ENCODE measurements around the gene BAIAP2.
"Not testable (repeated sequence)": the region's sequence is repeated elsewhere in the genome, so short reads cannot be mapped to it uniquely, and the experiment has no call there.

BAIAP2 gene

DNA sequence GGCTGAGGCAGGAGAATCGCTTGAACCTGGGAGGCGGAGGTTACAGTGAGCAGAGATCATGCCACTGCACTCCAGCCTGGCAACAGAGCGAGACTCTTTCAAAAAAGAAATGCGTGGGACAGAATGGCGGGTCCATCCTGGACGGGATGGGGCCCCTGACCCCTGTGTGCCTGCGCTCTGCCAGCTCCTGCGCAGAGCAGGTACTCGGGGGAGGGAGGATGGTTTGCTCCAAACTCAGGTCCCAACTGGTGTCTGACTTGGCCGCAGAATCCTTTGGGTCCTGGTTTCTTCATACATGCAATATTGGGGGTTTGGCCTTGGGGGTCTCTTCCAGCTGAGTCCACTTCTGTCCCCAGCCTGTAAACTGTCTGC lies 33.0 kb upstream of the BAIAP2 start:
- no peak for DNase-seq

DNA sequence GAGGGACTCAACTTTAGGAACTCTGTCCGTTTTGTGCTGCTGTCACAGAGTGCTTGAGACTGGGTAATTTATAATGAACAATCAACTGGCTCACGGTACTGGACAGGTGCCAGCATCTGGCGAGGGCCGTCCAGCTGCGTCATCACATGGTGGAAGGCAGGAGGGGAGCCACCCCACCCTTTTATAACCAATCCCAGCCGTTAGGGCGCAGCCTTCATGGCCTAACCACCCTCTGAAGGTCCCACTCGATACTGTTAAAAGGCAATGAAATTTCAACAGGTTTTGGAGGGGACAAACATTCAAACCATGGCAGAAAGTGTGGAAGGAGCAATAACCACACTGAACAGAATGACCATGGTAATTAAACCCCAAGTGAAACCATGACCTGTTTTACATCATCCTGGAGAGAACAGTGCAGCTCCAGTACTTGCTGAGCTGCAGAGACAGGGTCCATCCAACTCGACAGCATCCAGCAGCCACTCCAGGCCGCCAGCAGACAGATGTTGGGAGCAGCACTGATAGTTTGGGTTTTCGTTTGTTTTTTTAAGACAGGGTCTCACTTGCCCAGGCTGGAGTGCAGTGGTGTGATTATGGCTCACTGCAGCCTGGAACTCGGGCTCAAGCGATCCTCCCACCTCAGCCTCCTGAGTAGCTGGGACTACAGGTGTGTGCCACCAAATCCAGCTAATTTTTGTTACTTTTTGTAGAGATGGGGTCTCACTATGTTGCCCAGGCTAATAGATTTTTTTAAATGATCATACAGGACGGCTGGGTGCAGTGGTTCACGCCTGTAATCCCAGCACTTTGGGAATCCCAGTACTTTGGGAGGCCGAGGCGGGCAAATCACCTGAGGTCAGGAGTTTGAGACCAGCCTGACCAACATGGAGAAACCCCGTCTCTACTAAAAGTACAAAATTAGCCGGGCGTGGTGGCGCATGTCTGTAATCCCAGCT lies 32.3 kb upstream of the BAIAP2 start:
- peak in 4 of 14 donors; percentile 13 to 41 (median 28) for DNase-seq

DNA sequence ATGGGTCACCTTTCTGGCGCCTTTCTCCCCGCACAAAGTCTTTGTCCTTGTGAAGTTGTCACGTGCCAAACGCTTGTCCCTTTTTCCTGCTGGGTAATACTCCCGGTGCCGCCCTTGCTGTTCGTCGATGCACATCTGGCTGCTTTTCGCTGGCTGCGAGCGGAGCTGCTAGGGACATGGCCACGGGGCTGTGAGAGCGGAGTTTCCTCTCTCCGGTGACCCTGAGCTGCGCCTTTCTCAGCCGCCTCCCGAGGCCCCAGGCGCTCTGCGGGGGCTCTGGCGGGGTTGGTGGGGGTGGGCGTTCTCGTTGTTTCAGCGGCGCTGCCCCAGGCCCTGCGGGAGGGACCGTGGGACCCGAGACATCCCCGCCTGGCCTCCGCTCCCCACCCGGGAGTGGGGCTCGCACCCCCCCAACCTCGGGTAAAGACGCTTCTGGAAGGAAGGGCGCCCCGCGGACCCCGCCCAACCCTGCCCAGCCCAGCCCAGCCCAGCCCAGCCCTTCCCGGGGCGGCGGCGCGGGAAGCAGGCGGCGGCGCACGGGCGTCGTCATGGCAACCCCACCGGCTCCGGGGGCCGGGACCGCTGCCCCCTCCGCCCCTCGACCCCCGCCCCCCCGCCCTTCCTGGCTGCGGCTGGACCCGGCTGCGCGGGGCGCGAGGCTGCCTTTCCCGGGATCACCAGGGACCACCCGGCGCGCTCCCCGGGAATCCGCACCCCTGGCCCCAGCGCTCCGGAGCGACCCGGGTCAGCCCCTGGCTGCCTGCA lies 31.1 kb upstream of the BAIAP2 start:
- no peak for DNase-seq

DNA sequence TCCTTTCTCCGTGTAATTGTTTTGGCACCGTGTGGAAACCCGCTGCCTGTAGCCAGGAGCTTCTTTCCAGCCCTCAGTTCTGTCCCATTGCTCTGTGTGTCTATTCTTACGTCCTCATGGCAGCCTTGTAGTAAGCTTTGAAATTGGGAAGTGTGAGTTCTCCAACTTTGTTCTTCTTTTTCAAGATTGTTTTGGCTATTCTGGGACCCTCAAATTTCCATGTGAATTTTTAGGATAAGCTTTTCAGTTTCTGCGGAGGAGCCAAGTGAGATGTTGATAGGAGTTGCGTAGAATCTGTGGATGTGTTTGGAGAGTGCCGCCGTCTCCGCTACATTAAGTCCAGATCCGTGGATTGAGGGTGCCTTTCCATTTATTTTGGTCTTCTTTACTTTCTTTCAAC lies 28.1 kb upstream of the BAIAP2 start:
- DNase-seq, result no peak

DNA sequence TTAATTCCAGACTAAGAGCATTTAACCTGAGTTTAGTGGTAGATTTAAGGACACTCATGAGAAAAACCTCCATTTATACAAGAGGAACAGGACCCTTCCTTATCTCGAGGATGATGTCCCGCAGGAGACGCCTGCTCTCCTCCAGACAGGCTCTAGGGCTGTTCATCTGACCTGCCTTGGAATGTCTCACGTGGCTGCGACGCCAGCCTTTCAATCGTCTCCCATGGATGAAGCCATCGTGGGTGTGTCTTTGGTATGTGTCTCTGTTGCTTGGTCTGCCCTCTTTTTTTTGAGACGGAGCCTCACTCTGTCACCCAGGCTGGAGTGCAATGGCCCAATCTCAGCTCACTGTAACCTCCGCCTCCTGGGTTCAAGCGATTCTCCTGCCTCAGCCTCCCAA lies 26.8 kb upstream of the BAIAP2 start:
- DNase-seq, result no peak

DNA sequence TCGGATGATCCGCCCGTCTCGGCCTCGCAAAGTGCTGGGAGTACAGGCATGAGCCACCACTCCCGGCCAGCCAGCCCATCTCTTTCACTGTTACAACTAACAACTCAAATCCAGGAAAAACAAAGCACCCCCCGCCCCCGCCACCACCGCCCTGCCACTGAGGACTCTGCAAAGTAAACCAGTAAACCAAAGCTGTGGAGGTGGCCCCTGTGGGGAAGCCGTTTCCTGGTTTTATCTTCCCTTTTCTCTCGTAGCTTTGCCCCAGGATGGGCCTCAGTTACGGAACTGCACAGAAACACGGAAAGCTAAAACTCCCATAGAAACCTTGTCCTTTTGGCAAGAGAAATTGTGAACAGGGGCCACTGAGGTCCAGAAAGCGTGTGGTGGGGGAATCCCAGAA lies 25.8 kb upstream of the BAIAP2 start:
- DNase-seq, result no peak

DNA sequence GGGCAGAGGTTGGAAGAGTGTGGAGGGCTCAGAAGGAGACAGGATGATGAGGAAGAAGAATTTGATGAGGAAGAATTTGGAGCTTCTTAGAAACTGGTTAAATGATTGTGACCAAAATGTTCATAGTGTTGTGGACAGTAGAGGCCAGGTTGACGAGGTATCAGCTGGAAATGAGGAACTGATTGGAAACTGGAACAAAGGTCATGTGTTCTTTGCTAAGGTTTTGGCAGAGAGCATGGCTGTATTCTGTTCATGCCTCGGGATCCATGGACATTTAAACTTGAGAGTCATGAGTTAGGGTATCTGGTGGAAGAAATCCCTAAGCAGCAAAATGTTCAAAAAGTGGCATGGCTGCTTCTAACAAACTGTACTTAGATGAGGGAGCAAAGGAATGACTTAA lies 24.0 kb upstream of the BAIAP2 start:
- no peak for DNase-seq

DNA sequence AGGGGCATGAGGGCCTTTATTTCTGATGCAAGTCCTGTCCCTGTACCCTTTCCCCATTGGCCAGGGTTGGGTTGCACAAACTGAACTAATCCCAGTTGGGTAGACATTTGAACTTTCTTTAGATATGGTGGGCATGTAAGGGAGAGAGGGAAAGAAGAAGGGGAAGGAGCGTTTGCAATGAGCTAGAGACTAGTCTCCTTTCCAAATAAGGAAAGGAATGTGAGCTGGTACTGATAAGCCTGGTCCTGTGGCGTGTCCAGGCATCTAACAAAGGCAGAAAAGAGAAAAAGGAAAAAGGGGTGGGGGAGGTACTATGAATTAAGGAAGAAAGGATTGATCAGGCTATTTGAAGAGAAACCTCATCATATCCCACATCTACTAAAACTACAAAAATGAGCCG lies 23.0 kb upstream of the BAIAP2 start:
- DNase-seq, result no peak

DNA sequence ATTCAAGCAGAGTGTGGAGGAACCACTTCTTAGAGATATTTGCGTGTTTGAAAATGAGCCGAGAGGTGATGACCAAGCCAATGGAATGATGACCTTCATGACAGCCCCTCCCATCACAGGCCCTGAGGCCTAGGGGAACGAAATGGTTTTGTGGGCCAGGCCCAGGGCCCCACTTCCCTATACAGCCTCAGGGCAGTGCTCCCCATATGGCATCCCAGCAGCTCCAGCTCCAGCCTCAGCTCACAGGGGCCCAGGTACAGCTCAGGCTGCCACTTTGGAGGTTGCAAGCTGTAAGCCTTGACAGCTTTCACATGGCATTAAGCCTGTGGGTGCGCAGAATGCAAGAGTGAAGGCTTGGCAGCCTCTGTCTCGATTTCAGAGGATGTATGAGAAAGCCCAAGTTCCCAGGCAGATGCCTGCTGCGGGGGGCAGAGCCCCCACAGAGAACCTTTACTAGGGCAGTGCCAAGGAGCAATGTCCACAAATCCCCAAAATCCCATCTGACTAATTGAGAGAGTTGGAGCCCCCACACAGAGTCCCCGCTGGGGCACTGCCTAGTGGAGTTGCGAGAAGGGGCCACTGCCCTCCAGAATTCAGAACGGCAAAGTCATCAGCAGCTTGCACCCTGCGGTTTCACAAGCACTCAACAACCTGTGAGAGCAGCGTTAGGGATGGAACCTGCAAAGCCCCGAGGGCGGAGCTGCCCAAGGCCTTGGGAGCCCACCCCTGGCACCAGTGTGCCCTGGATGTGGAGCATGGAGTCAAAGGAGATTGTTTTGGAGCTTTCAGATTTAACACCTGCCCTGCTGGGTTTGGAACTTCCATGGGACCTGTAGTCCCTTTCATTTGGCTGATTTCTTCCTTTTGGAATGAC lies 22.1 kb upstream of the BAIAP2 start:
- DNase-seq, result no peak

DNA sequence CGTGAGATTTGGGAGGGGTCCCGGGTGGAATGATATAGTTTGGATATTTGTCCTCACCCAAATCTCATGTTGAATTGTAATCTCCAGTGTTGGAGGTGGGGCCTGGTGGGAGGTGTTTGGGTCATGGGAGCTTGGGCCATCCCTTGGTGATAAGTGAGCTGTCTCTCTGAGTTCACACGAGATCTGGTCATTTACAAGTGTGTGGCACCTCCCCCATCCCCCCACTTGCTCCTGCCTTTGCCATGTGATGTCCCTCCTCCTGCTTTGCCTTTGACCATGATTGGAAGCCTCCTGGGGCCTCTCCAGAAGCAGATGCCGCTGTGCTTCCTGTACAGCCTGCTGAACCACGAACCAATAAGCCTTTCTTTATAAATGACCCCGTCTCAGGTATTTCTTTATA lies 21.3 kb upstream of the BAIAP2 start:
- DNase-seq, result no peak

DNA sequence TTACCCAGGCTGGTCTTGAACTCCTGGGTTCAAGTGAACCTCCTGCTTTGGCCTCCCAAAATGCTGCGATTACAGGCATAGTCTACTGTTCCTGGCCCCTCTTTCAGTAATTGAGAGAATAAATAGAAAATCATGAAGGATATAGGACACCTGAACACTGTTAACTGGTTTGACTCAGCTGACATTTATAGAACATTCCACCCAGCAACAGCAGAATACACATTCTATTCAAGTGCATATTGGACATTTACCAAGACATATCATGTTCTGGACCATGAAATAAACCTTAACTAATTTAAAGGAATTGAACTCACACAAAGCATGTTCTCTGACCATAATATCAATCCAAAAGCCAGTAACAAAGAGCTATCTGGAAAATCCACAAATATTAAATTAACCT lies 19.8 kb upstream of the BAIAP2 start:
- no peak for DNase-seq

DNA sequence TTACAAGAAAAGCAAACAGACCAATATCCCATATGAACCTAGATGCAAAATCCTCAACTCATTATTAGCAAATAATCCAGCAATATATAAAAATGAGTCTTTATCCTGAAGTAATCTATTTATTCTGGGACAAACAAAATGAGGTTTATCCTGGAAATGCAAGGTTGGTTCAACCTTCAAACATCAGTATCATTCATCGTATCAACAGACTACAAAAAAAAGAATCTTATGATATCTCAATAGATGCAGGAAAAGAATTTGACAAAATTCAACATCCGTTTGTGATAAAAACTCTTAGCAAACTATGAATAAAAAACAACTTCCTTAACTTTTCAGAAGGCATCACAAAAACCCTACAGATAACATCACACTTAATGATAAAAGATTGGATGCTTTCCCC lies 18.4 kb upstream of the BAIAP2 start:
- no peak for DNase-seq

DNA sequence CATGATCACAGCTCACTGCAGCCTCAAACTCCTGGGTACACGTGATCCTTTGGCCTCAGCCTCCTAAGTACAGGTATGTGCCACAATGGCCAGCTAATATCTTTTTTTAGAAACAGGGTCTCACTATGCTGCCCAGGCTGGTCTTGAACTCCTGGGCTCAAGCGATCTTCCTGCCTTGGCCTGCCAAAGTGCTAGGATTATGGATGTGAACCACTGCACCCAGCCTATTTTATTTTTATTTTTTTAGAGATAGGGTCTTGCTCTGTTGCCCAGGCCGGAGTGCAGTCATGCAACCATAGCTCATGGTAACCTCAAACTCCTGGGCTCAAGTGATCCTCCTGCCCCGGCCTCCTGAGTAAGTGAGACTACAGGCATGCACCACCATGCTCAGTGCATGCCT lies 17.6 kb upstream of the BAIAP2 start:
- not testable (repeated sequence) for DNase-seq

DNA sequence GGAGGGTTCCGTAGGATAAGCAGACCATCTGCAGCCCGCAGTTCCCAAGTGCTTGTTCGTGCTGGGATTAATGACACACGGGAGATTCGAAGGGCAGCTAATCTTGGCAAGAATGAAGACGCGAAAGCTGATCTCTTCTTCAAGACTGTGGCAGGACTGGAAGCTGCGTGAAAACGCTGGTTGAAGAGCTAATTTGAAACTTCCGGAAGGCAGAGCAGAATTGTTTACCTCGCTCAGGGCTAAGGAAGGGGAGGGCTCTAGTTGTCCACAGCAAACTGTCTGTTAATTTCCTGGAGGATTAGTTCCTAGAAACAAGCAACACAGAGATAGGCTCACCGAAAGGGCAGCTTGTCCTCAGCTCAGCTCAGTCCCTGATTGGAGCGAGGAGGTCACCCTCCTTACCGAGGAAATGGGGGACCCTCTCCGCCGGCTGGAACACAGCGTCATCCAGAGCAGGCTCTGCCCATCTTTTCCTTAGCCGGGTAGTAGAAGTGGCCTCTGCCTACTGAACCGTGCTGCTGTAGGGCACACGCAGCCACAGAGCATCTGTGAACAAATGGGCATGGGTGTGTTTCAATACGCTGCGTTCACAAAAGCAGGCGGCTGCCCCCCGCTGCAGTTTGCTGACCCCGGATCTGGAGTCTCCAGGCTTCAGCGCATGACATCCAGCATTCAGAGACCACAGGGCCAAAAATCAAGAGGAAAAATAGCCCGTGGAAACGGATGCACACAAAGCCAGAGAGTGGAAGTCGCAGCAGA lies 16.7 kb upstream of the BAIAP2 start:
- DNase-seq, result peak in 3 of 14 donors; percentile 17 to 39 (median 26)

DNA sequence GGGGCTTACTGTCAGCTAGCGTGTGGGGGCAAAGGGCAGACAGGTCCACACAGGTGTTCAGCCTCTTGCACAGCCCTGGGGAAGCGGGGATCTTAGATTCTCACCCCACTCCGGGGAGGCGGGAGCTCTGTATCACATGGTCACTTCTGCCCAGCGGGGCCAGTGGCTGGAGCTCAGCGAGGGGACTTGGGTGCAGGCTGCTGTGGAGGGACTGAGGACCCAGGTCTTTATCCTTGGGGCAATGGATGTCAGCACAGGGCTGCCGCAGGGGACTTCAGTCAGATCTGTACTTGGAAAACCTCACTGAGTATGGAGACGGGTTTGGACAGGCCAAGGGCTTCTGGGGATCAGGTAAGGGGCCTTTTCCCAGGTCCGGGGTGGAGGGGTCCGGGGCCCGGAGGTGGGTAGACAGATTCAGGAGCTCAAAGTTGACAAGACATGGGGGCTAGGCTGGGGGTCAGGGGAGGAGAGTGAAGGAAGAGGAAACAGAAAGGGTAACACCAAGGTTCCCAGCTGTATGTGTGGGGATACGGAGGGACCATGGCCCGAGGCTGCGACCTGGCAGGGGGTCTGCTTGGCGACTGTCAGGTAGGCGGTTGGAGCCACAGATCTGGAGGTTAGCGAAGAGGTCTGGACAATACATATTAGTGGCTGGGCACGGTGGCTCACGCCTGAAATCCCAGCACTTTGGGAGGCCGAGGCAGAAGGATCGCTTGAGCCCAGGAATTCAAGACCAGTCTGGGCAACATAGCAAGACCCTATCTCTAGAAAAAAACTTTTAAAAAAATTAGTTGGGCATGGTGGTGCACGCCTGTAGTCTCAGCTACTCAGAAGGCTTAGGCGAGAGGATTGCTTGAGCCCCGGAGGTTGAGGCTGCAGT lies 15.1 kb upstream of the BAIAP2 start:
- DNase-seq, result no peak

DNA sequence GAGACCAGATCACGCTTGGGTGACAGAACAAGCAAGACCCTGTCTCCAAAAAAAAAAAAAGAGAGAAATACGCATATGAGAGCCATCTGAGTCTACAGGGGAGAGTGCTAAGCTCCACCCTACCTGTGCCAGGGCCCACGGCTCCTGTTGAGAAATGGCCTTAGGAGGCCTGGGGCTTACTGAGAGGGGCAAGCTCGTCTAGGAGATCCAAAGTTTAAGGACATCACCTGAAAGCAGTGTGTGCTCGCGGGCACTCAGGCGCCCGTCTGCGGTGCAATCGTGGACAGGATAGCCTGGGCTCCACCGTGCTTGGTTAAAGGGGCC lies 14.5 kb upstream of the BAIAP2 start:
- no peak for DNase-seq

DNA sequence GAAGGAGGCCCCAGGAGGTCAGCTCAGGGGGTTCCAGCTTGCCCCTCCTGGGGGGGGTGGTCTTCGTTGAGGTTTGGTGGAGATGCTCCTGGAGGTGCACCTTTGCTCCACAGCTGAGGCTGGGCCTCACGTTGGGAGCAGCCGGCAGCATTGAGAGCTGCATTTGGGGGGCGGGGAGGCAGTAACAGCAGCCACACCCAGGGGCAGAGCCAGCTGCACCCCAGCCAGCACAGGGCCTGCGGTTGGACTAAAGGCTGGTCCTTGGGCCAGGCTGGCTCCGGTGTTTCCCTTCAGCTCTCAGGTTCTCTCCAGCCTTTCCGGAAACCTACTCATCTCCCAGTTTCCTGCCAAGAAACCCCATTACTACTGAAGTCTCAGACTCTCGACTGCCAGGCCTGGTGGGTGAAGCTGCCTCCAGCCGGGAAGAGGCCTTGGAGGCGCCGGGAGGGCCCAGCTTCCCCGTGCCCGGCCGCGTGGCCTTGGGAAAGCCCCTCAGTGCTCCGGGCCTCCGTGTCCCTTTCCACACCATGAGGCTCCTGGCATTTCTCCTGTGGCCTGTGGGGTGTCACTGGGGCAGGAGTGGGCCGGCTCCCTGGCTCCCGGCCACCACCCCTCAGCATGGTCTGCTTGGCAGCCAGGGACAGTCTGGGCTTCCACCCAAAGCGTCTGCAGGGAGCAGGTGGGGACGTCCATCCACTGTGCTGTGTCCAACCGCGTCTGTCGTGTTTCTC lies 14.0 kb upstream of the BAIAP2 start:
- DNase-seq, result peak in 9 of 14 donors; percentile 25 to 94 (median 50)

DNA sequence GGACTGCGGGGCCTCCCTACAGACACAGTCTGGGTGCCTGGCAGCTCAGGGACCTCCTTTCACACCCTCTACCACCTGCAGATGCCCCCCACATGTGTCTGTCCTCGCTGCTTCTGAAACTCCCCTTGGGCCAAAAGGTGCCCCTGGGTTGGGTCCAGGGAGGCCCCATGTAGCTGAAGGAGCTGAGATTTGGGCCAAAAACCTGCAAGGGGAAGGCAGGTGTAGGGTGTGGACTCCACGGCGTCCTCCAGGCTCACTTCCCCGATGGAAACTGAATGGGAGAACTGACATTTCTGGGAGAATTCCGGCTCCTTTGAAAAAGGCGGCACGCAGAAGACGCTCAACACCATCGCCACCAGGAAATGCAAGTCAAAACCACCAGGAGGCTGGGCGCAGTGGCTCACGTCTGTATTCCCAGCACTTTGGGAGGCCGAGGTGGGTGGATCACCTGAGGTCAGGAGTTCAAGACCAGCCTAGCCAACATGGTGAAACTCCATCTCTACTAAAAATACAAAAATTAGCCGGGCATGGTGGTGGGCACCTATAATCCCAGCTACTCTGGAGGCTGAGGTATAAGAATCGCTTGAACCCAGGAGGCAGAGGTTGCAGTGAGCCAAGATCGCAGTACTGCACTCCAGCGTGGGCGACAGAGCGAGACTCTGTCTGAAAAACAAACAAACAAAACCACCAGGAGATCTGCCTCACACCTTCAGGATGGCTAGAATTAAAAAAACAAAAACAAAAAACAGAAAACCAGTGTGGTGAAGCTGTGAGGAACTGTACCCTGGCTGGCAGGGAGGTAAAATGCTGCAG lies 13.2 kb upstream of the BAIAP2 start:
- peak in 1 of 14 donors; percentile 83 for DNase-seq

DNA sequence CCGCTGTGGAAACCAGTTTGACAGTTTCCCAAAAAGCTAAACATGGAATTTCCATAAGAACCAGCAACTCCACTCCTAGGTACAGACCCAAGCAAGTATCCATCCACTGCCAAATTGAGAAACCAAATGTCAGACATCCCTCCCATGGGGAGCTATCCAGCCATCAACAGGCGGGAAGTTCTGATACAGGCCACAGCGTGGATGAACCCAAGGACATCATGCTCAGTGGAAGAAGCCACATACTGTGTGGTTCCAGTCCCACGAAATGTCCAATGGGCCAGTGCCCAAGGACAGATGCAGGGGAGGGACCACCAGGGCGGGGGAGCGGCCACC lies 12.6 kb upstream of the BAIAP2 start:
- no peak for DNase-seq

Measured in C1 segment of cervical spinal cord (tissue), 14 donors.